Fibroblast of the aortic adventitia (primary cell): Measurements from ENCODE around the gene RAB20. TPM values are rescaled to one million over a fixed set of nuclear protein-coding genes. Genes with fewer than 3 reads are reported as not detected.
"Not testable (repeated sequence)": the region's sequence is repeated elsewhere in the genome, so short reads cannot be mapped to it uniquely, and the experiment has no call there.

Experiments used
- DNase-seq: peaks from one replicate; pipeline ENCODE4 v3.0.0-alpha.2; 2010; ENCODE audit warnings: low read depth
- H3K4me3 ChIP-seq: 2 replicates; pipeline ENCODE4 v1.5.1; 2011; ENCODE audit warnings: low read depth, mild to moderate bottlenecking, control low read depth, low read length, moderate library complexity
- total RNA-seq: library from RNA; depleted of rRNA; stranded (reverse); fragments of >200 nt; gene quantifications from 2 replicates; pipeline ENCODE4 v1.2.3, GENCODE V29; 2012; ENCODE audit warnings: low replicate concordance
- TF ChIP-seq, protein P1 (sequence below): IDR thresholded peaks from 2 replicates; pipeline ENCODE4 v1.5.1; 2011; ENCODE audit warnings: mild to moderate bottlenecking, low read length, control low read depth, inconsistent platforms; ENCODE audit not compliant: insufficient read depth

The RAB20 gene
- total RNA-seq, 1 donor, result 1.6 TPM

- H3K4me3 ChIP-seq, result no peak overlapping the region
- peak; percentile 58 for DNase-seq
- TF ChIP-seq, protein P1, sequence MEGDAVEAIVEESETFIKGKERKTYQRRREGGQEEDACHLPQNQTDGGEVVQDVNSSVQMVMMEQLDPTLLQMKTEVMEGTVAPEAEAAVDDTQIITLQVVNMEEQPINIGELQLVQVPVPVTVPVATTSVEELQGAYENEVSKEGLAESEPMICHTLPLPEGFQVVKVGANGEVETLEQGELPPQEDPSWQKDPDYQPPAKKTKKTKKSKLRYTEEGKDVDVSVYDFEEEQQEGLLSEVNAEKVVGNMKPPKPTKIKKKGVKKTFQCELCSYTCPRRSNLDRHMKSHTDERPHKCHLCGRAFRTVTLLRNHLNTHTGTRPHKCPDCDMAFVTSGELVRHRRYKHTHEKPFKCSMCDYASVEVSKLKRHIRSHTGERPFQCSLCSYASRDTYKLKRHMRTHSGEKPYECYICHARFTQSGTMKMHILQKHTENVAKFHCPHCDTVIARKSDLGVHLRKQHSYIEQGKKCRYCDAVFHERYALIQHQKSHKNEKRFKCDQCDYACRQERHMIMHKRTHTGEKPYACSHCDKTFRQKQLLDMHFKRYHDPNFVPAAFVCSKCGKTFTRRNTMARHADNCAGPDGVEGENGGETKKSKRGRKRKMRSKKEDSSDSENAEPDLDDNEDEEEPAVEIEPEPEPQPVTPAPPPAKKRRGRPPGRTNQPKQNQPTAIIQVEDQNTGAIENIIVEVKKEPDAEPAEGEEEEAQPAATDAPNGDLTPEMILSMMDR, result no peak
Measured at GRCh38 chr13:110575322-110576069, 14.0 kb upstream of the RAB20 start.

DNA sequence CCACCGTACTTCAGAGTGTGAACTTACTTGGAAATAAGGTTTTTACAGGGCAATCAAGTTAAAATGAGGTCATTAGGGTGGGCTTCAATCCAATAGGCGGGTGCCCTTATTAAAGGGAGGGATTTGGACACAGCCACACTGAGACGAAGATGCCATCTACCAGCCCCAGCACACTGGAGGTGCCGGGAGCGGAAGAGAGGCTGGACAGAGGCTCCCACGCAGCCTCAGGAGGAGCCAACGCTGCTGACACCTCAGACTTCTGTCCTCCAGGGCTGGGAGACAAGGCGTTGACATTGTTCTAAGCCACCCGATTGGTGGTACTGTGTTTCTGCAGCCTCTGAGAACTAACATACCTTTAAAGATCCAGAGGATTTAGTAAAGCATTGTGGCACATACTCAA is 12.6 kb upstream of the RAB20 start:
- TF ChIP-seq, protein P1, result no peak
- no peak for DNase-seq
- no peak overlapping the region for H3K4me3 ChIP-seq

DNA sequence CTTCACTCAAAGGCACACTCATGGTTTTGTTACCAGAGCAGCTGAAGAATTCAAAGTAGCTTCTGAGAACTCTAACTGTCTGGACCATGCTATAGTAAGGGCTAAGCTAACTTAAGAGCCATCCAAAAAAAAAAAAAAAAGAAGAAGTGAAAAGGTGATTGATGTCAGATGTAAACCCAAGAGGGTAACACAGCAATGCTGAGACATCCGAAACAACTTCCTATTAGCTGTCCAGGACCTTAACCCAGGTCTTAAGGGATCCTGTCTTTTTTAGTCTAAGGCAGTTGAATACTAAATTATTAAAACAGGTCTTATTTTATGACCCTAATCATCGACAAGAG is 11.2 kb upstream of the RAB20 start:
- H3K4me3 ChIP-seq, result no peak overlapping the region
- TF ChIP-seq, protein P1, result no peak
- no peak for DNase-seq

- TF ChIP-seq, protein P1, result no peak
- no peak overlapping the region for H3K4me3 ChIP-seq
- no peak for DNase-seq
Measured at GRCh38 chr13:110571896-110572777, 10.6 kb upstream of the RAB20 start.

DNA sequence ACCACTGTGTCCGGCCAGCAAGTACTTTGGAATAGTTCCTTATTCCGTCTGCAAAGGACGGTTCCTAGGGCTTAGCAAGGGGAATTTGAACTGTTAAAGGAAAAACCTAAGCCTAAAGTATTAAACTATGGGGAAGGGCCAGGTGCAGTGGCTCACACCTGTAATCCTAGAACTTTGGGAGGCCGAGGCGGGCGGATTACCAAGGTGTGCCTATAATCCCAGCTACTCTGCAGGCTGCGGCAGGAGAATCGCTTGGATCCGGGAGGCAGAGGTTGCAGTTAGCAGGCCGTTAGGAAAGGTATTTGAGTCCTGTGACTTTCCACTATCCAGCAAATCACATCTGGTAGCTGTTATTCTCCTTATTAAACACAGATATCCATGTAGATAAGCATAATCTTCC is 9.4 kb upstream of the RAB20 start:
- TF ChIP-seq, protein P1, result no peak
- H3K4me3 ChIP-seq, result no peak overlapping the region
- DNase-seq, result no peak

DNA sequence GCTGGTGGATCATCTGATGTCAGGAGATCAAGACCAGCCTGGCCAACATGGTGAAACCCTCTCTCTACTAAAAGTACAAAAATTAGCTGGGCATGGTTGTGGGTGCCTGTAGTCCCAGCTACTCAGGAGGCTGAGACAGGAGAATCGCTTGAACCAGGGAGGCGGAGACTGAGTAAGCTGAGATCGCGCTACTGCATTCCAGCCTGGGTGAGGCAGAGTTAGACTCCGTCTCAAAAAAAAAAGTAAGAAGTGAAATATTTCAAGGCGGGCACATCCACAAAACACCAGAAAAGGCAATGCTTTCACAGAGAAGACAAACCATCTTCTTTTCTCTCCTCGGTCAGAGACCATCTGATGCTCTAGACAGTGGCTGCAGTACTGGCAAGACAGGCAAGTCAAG is 8.4 kb upstream of the RAB20 start:
- DNase-seq, H3K4me3 ChIP-seq: not testable (repeated sequence)

- TF ChIP-seq, protein P1, result no peak
- no peak overlapping the region for H3K4me3 ChIP-seq
- DNase-seq, result no peak
Measured at GRCh38 chr13:110568612-110569011, 7.1 kb upstream of the RAB20 start.
